Kidney tubule cell (primary cell): ENCODE results near the gene UNC5C.

ENCODE experiments used
- DNase-seq: peaks from one replicate; pipeline ENCODE4 v3.0.0-alpha.2; 2018; ENCODE audit warnings: low spot score

The UNC5C gene

DNA sequence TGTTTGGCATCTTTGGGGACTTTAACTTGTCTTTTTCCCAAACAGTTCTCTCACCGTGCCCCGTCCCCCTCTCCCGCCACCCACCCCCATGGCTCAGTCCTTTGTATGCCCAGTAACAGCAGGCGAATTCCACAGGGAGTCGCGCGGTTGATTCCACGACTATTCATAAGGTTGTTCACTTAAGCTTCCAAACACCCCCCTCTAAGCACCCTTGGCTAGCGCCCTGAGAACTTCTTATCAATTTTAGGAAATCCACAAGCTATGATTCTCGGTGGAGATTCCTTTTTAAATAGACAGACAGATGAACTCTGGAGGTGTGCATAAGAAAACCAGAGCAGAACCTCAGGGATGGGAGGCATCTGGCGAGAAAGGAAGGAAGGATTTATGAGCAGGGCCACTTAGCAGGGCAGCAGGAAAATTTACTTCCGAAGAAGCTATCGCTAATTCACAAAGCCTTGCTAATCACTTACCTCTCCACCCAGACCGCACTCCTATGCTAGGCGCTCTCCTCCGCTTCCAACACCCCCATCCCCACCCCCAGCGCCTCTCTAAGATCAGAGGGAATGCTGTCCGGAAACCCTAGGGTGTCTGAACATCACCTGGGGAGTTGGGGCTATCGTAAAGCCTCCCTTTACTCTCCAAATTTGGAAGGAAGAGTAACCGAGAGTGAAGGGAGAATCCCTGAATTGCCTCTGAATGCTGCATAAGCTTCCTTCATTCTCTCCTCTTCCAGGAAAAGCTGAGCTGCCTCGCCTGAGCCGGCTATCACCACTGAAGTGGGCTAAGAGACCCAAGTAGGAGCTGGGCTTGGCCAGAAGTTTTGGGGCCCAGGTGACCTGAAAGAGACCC, 1.7 kb downstream of the UNC5C start:
- no peak for DNase-seq

DNA sequence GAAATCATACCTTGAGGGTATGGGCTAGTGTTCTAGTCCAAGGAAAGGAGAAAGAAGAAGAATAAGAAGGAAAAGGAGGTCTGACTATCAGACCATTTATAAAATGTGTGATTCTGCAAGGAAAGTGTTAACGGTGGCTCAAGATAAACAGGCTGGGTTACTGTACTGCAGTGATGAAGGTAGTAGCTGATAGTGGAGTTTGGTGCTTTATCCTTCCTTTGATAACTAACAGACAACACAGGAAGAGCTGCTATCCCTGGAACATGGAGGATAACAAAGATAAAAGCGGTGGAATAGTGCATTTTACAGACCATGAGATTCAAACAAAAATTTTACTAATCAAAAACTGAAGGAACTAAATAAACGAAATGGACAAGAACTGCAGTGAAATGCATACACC, 2.6 kb downstream of the UNC5C start:
- no peak for DNase-seq

DNA sequence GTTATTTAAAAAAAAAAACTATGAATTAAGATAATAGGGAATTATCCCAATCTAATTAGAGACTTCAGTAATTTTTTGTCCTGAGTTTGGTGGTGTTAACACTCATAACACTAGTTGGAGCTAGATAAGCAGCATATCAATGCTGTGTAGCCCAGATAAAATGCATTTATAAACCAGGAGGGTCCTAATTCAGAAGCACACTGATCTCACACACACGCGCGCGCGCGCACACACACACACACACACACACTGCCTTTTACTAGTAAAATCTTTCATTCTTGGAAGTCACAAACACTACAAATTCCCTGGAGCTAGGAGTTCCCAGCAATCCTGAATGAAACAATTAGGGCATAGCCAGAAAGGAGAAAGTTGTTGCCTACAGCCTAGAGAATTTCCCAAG, 3.2 kb downstream of the UNC5C start:
- no peak for DNase-seq

GRCh38 chr4:95544113-95545103, 4.4 kb downstream of the UNC5C start:
- no peak for DNase-seq

DNA sequence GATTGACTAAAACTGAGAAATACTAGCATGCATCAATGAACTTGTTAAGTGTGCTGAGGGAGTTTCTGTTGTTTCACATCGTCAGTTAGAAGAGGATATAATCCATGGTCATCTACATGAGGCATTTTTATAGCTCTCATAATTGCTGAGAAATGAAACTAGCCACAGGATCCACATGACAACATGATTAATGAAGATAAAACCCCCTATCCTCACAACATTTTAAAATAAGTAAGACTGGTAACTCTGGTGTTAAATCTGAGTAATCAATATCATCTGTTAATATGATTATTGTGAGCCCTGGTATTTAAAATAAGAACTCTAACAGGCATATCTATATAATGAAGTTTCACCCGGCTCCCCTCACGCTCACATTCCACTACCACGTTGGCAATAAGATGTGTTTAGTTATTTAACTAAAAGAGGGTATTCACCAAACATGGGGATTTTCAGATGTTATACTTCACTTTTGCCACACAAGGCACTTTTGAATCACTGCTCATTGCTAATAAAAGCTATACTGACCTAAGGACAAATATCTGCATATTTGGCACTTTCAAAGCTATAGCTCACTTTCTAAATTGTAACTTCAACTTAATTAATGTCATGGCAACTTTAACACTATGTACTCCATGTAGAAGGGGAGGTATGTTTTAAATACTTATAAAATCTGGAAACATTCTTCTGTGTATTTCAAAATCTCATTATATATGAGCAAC, 6.7 kb downstream of the UNC5C start:
- no peak for DNase-seq

- DNase-seq: no peak
Observed at GRCh38 chr4:95541094-95541493, 7.7 kb downstream of the UNC5C start.

- DNase-seq: no peak
Observed at GRCh38 chr4:95540227-95540626, 8.5 kb downstream of the UNC5C start.

- DNase-seq: no peak
Observed at GRCh38 chr4:95539106-95539505, 9.7 kb downstream of the UNC5C start.

- DNase-seq: no peak
Observed at GRCh38 chr4:95537863-95538488, 10.8 kb downstream of the UNC5C start.

GRCh38 chr4:95537191-95537590, 11.6 kb downstream of the UNC5C start:
- DNase-seq: no peak

GRCh38 chr4:95536650-95537049, 12.1 kb downstream of the UNC5C start:
- DNase-seq: no peak

- DNase-seq: no peak
Observed at GRCh38 chr4:95535180-95535579, 13.6 kb downstream of the UNC5C start.

- DNase-seq: no peak
Observed at GRCh38 chr4:95534032-95534431, 14.7 kb downstream of the UNC5C start.

- no peak for DNase-seq
Observed at GRCh38 chr4:95533254-95533653, 15.5 kb downstream of the UNC5C start.

- no peak for DNase-seq
Observed at GRCh38 chr4:95532305-95532704, 16.5 kb downstream of the UNC5C start.

DNA sequence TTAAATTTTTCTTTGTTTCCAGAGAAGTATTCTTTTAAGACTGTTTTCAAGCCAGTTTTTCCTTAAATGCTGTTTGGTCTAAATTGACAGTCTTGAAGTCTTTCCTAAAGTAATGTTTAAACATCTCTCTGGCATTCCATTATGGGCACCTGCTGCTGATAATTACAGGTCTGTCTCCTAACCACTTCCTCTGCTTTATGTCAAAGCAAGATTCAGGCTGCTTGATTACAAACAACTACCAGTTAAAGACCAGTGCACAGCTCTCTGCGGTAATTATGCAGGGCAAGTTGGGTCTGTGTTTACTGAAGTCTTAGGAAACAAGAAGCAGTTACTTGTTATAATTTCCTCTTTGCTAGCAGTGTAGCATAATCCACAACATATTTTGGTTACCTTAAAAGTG, 17.6 kb downstream of the UNC5C start:
- DNase-seq: no peak

- DNase-seq: no peak
Observed at GRCh38 chr4:95529946-95530345, 18.8 kb downstream of the UNC5C start.

DNA sequence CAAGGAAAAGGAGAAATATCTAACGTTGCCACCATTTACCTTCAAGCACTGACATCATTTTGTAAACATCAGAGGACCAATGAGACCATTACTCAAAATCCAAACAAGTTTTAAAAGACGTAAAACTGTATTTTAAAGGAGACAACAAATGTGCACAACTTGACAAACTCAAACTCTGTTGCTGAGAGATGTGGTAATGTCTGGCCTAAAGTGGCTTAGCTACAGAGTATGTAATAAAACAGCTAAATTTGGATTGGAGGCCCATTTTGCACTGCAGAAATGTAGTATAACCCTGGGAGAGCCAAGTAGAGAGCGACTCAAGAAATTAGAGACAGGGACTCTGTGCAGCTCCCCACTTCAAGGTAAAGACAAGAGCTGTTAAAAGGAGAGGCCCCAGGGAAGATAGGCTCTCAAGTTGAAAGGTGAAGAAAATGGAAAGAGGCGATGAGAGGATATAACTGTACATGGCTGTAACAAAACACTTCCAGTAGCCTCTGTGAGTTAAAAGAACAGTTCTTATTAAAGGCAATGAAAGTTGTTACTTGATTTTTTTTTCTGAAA, 20.3 kb downstream of the UNC5C start:
- no peak for DNase-seq

DNA sequence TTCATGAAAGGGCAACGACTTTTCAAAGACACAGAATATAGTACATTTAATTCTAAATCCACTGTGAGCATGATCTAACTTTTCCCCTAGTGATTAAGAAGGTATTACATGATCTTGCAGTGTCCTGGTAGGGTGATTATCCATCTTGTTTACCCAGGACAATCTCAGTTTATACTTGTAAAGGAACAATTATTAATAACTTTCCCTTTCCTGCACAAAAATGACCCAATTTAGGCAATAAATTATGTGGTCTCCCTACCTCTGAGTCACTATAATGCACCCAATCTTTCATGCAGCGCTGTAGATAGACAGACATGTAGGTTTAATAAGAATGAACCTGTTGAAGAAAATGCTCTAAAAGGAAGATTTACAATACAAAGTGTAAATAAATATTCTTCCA, 22.7 kb downstream of the UNC5C start:
- no peak for DNase-seq

DNA sequence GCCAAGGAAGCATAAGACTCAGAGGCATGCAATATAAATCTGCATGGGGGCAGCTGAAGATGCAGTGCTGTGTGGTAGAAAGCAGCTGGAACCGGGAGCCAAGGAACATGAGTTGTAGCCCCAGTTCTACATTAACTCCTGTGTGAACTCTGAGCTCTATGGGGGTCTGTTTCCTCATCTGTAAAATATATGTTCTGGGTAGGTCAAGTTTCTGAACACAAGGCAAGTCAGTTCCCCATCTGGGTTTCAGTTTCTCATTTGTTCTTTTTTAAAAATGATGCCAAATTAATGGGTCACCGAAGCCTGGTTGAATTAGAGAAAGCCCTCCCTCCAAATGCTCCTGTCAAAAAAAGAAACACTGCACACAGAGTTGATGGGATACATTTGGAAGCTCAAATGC, 24.0 kb downstream of the UNC5C start:
- no peak for DNase-seq

DNA sequence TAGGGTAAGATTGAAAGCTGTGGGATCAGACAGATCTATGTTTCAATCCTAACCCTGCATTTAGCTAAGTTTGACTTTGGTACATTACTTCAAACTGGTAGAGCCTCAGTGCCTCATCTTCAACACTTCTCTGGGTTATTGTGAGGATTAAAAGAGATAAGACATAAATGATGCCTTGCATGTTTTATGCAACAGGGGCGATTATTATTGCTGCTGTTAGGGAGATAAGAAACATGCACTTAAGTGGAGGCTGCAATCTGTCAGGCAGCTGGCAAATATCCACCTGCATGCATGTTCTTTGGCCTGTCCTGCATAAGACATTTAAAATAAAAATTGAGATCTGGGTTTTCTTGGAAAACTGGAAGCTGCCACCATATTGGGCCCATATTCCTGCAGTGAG, 24.6 kb downstream of the UNC5C start:
- DNase-seq: no peak
